IMR-90 (cell line): ENCODE results near the gene WIPI1. TPM values are rescaled to one million over a fixed set of nuclear protein-coding genes. Genes with fewer than 3 reads are reported as not detected.

ENCODE experiments used
- ATAC-seq: fragments of 200-7000 bp; cut with Tn5 transposase; 2 replicates; pipeline ENCODE4 v1.9.1; 2020; ENCODE audit warnings: low read depth, mild to moderate bottlenecking, moderate library complexity
- BruUV-seq: library from RNA; stranded (reverse); fragments of 400-500 nt; replicated peaks from 2 replicates; lab custom pipeline; 2021; lab: Mats Ljungman, UMichigan
- CTCF ChIA-PET: fragments of 300-600 bp; formaldehyde crosslinking; extraction: SDS; loops from one replicate; lab custom pipeline; 2021; ENCODE audit warnings: antibody characterized with exemption; lab: Yijun Ruan, JAX
- POLR2A ChIA-PET: fragments of 300-600 bp; sonication (Branson Sonifier 250); formaldehyde crosslinking; loops from one replicate; lab custom pipeline; 2022; ENCODE audit warnings: antibody characterized with exemption; ENCODE audit not compliant: unreplicated experiment; lab: Charles Lee
- DNase-seq: peaks from one replicate; pipeline ENCODE4 v3.0.0; 2013
- H2AFZ ChIP-seq: replicated peaks from 2 replicates; pipeline ENCODE3; 2013; ENCODE audit warnings: low read length, mild to moderate bottlenecking; ENCODE audit not compliant: poor library complexity
- H2AK5ac ChIP-seq: 2 replicates; pipeline ENCODE4 v1.6.1; 2013; ENCODE audit warnings: low read depth, low read length, inconsistent platforms
- H2AK9ac ChIP-seq: replicated peaks from 2 replicates; pipeline ENCODE3; 2013; ENCODE audit warnings: mild to moderate bottlenecking, low read depth, low read length, moderate library complexity; ENCODE audit not compliant: poor library complexity
- H2BK120ac ChIP-seq: 2 replicates; pipeline ENCODE4 v1.6.1; 2013; ENCODE audit warnings: low read depth, low read length, inconsistent platforms
- H2BK15ac ChIP-seq: 3 replicates; pipeline ENCODE4 v1.6.1; 2013; ENCODE audit warnings: low read depth, low read length, inconsistent platforms
- H2BK20ac ChIP-seq: 2 replicates; pipeline ENCODE4 v1.6.1; 2013; ENCODE audit warnings: low read depth, mild to moderate bottlenecking, inconsistent platforms, low read length, moderate library complexity
- H2BK5ac ChIP-seq: 2 replicates; pipeline ENCODE4 v1.6.1; 2013; ENCODE audit warnings: mild to moderate bottlenecking, low read depth, low read length, inconsistent platforms; ENCODE audit not compliant: poor library complexity, severe bottlenecking
- H3K14ac ChIP-seq: replicated peaks from 2 replicates; pipeline ENCODE4 v1.6.1; 2013; ENCODE audit warnings: low read depth, low read length, inconsistent platforms
- H3K18ac ChIP-seq: 2 replicates; pipeline ENCODE4 v1.6.1; 2013; ENCODE audit warnings: low read depth, low read length, control low read depth
- H3K23ac ChIP-seq: 2 replicates; pipeline ENCODE4 v1.6.1; 2013; ENCODE audit warnings: low read depth, low read length, inconsistent platforms
- H3K27ac ChIP-seq: 2 replicates; pipeline ENCODE4 v1.5.1; 2013; ENCODE audit warnings: mild to moderate bottlenecking, control low read depth, low read length; ENCODE audit not compliant: insufficient read depth
- H3K27me3 ChIP-seq: 2 replicates; pipeline ENCODE4 v1.6.1; 2013; ENCODE audit warnings: low read length; ENCODE audit not compliant: control insufficient read depth, insufficient read depth
- H3K36me3 ChIP-seq: 2 replicates; pipeline ENCODE4 v1.6.1; 2013; ENCODE audit warnings: low read length, mixed read lengths; ENCODE audit not compliant: control insufficient read depth, insufficient read depth
- H3K4ac ChIP-seq: 2 replicates; pipeline ENCODE4 v1.6.1; 2013; ENCODE audit warnings: low read depth, low read length, inconsistent platforms
- H3K4me1 ChIP-seq: 2 replicates; pipeline ENCODE4 v1.6.1; 2013; ENCODE audit warnings: low read length, mixed read lengths; ENCODE audit not compliant: control insufficient read depth, insufficient read depth
- H3K4me2 ChIP-seq: 2 replicates; pipeline ENCODE4 v1.6.1; 2013; ENCODE audit warnings: low read depth, mild to moderate bottlenecking, control low read depth, low read length, moderate library complexity
- H3K4me3 ChIP-seq: 2 replicates; pipeline ENCODE4 v1.5.1; 2013; ENCODE audit warnings: low read depth, mild to moderate bottlenecking, control low read depth, low read length, moderate library complexity; ENCODE audit not compliant: insufficient read depth
- H3K56ac ChIP-seq: 2 replicates; pipeline ENCODE4 v1.6.1; 2013; ENCODE audit warnings: low read length, inconsistent platforms; ENCODE audit not compliant: insufficient read depth; ENCODE audit errors: extremely low read depth
- H3K79me1 ChIP-seq, 2 experiments: 2 replicates each; pipeline ENCODE4 v1.6.1; 2013; ENCODE audit warnings: low read length in 2 of 2, inconsistent platforms in 1 of 2, low read depth in 1 of 2
- H3K9ac ChIP-seq: 2 replicates; pipeline ENCODE4 v1.6.1; 2013; ENCODE audit warnings: low read depth, low read length, control low read depth
- H3K9me1 ChIP-seq: 2 replicates; pipeline ENCODE4 v1.6.1; 2013; ENCODE audit warnings: low read length, inconsistent platforms; ENCODE audit not compliant: insufficient read depth
- H3K9me3 ChIP-seq: 2 replicates; pipeline ENCODE4 v1.6.1; 2013; ENCODE audit warnings: low read length; ENCODE audit not compliant: control insufficient read depth, insufficient read depth
- H4K20me1 ChIP-seq: 2 replicates; pipeline ENCODE4 v1.6.1; 2013; ENCODE audit warnings: low read length, inconsistent platforms; ENCODE audit not compliant: insufficient read depth
- H4K5ac ChIP-seq: 2 replicates; pipeline ENCODE4 v1.6.1; 2013; ENCODE audit warnings: mild to moderate bottlenecking, low read depth, low read length, control low read depth
- H4K8ac ChIP-seq, 2 experiments: 2 replicates each; pipeline ENCODE4 v1.6.1; 2013; ENCODE audit warnings: low read depth in 2 of 2, low read length in 2 of 2, control low read depth in 1 of 2, inconsistent platforms in 1 of 2
- H4K91ac ChIP-seq: 2 replicates; pipeline ENCODE4 v1.6.1; 2013; ENCODE audit warnings: low read depth, low read length, inconsistent platforms; ENCODE audit not compliant: insufficient read depth
- BHLHE40 ChIP-seq: fragments of 150-350 bp; IDR thresholded peaks from 2 replicates; pipeline ENCODE4 v1.6.1; 2016; ENCODE audit warnings: mild to moderate bottlenecking, low read depth, low read length
- CEBPB ChIP-seq: IDR thresholded peaks from 2 replicates; pipeline ENCODE4 v1.6.1; 2012; ENCODE audit warnings: low read depth, low read length, improper control_type of control experiment
- CHD1 ChIP-seq: IDR thresholded peaks from 2 replicates; pipeline ENCODE4 v1.6.1; 2012; ENCODE audit warnings: low read depth, low read length, improper control_type of control experiment
- FOS ChIP-seq: fragments of 150-350 bp; IDR thresholded peaks from 2 replicates; pipeline ENCODE4 v1.6.1; 2016; ENCODE audit warnings: low read depth, low read length
- MAFK ChIP-seq: IDR thresholded peaks from 2 replicates; pipeline ENCODE4 v1.6.1; 2012; ENCODE audit warnings: low read depth, low read length, improper control_type of control experiment
- NFE2L2 ChIP-seq: fragments of 150-350 bp; IDR thresholded peaks from 2 replicates; pipeline ENCODE4 v1.6.1; 2016; ENCODE audit warnings: low read depth, mild to moderate bottlenecking, low read length
- POLR2A ChIP-seq: IDR thresholded peaks from 2 replicates; pipeline ENCODE4 v1.6.1; 2012; ENCODE audit warnings: mild to moderate bottlenecking, low read depth, low read length
- RAD21 ChIP-seq: IDR thresholded peaks from 2 replicates; pipeline ENCODE4 v1.6.1; 2012; ENCODE audit warnings: low read length, improper control_type of control experiment
- RCOR1 ChIP-seq: IDR thresholded peaks from 2 replicates; pipeline ENCODE4 v1.6.1; 2012; ENCODE audit warnings: mild to moderate bottlenecking, low read length, improper control_type of control experiment; ENCODE audit not compliant: insufficient replicate concordance
- RFX5 ChIP-seq: IDR thresholded peaks from 2 replicates; pipeline ENCODE4 v1.8.0; 2012; ENCODE audit warnings: low read depth, mild to moderate bottlenecking, low read length, moderate library complexity
- SMC3 ChIP-seq: fragments of 150-350 bp; IDR thresholded peaks from 2 replicates; pipeline ENCODE4 v1.6.1; 2016; ENCODE audit warnings: low read depth, mild to moderate bottlenecking, antibody characterized with exemption, low read length, moderate library complexity
- USF2 ChIP-seq: fragments of 150-350 bp; IDR thresholded peaks from 2 replicates; pipeline ENCODE4 v1.6.1; 2017; ENCODE audit warnings: mild to moderate bottlenecking, antibody characterized with exemption, low read length, low read depth
- WGBS, 2 experiments: methylation state at CpG; one replicate each; pipeline versions ENCODE4 v1.1.5 to v1.1.7; 2013; ENCODE audit warnings: missing lambda C conversion rate in 2 of 2; ENCODE audit not compliant: insufficient read length in 1 of 2; ENCODE audit errors: extremely low coverage in 2 of 2; 5-methylcytosine and 5-hydroxymethylcytosine counted together
- dilution Hi-C: fragments of 300-500 bp; cut with HindIII; formaldehyde crosslinking; loops from one replicate; pipeline ENCODE4 v1.14.3; 2018; ENCODE audit warnings: low sequenced_read_pairs; ENCODE audit not compliant: unreplicated experiment
- in situ Hi-C: fragments of 300-500 bp; cut with MboI; formaldehyde crosslinking; loops from 3 replicates; pipeline ENCODE4 v1.14.3; 2019; ENCODE audit warnings: low sequenced_read_pairs, inconsistent platforms, mixed read lengths
- intact Hi-C: fragments of 100-400 bp; cut with micrococcal nuclease; formaldehyde crosslinking; loops from 2 replicates; pipeline ENCODE4 v1.10.0; 2022
- polyA plus RNA-seq, 3 experiments: library from polyadenylated mRNA; depleted of rRNA; stranded (reverse); fragments of >200 nt; gene quantifications; 2 replicates each; pipeline ENCODE4 v1.2.3, GENCODE V29; 2012; ENCODE audit warnings: low replicate concordance in 1 of 3
- total RNA-seq: library from RNA; depleted of rRNA; stranded (reverse); fragments of >200 nt; gene quantifications from 2 replicates; pipeline ENCODE4 v1.2.3, GENCODE V29; 2012

WIPI1 gene
- total and polyA plus RNA-seq, 2 of the 4 experiments (the other 2 are of a cell fraction): 78.6 to 129 TPM

GRCh38 chr17:68382582-68383085 is 74.7 kb downstream of the WIPI1 start:
- H2BK5ac ChIP-seq: peak overlapping the region; percentile 99
- BruUV-seq: no TSS peak
- peak overlapping the region; percentile 95 for H4K91ac ChIP-seq
- dilution Hi-C loops (no loop called here), in situ Hi-C loops (no loop called here), intact Hi-C loops (loop anchor here (5.0 kb wide), 2 partner anchors 75 to 90 kb away; partner anchors contain the start of genes ARSG, SLC16A6 and WIPI1)
- H3K27me3 ChIP-seq: no peaks in the 10 kb centered on the region
- no peak overlapping the region for H2AFZ ChIP-seq
- peak overlapping the region; percentile 71 for H2BK15ac ChIP-seq
- POLR2A ChIA-PET: no interaction called here
- H2BK20ac ChIP-seq: peak overlapping the region; percentile 99
- TF ChIP-seq CEBPB: no peak
- TF ChIP-seq POLR2A: no peak
- TF ChIP-seq NFE2L2: no peak
- no peak for TF ChIP-seq BHLHE40
- TF ChIP-seq FOS: no peak
- TF ChIP-seq MAFK: no peak
- no peak for TF ChIP-seq RFX5
- no peak for TF ChIP-seq CHD1
- TF ChIP-seq SMC3: no peak
- TF ChIP-seq USF2: no peak
- TF ChIP-seq RCOR1: no peak
- no peak for TF ChIP-seq RAD21
- DNase-seq: no peak
- WGBS, 2 experiments: no CpG with 5 or more reads among the region's 3 CpGs
- peak overlapping the region; percentile 30; the same call in 1 of the 2 replicates for H3K56ac ChIP-seq
- no peaks in the 10 kb centered on the region for H3K36me3 ChIP-seq
- no peak overlapping the region for H3K9ac ChIP-seq
- H3K27ac ChIP-seq: no peak overlapping the region
- H3K18ac ChIP-seq: peak overlapping the region; percentile 58; the same call in 1 of the 2 replicates
- H4K8ac ChIP-seq: peak overlapping the region; percentile 52 to 96
- no peak overlapping the region for H2AK9ac ChIP-seq
- H3K4me3 ChIP-seq: no peak overlapping the region
- H3K4ac ChIP-seq: peak overlapping the region; percentile 100
- peak overlapping the region; percentile 71 for H3K14ac ChIP-seq
- H2BK120ac ChIP-seq: peak overlapping the region; percentile 100
- peaks cover 38% of the 10 kb centered on the region for H3K9me1 ChIP-seq
- H3K9me3 ChIP-seq: no peaks in the 10 kb centered on the region
- H3K4me2 ChIP-seq: no peak overlapping the region
- H4K20me1 ChIP-seq: no peaks in the 10 kb centered on the region
- ATAC-seq: no peak
- H3K4me1 ChIP-seq: peaks cover 32% of the 10 kb centered on the region
- H3K79me1 ChIP-seq: peaks cover 0 to 4% of the 10 kb centered on the region in 2 experiments; a peak in 1 of 4 replicates
- peak overlapping the region; percentile 83 for H2AK5ac ChIP-seq
- peak overlapping the region; percentile 45; the same call in 1 of the 2 replicates for H4K5ac ChIP-seq
- peak overlapping the region; percentile 82; the same call in 1 of the 2 replicates for H3K23ac ChIP-seq
- CTCF ChIA-PET: interaction anchor here (1.1 to 4.3 kb wide), 2 partner anchors 17 to 112 kb away, joined by 3 to 24 read pairs; no protein-coding TSS in a partner anchor
